Measurements from ENCODE around the gene C2.

The C2 gene

GRCh38 chr6:31927242-31927862 lies at the start of gene C2:
TSS of gene C2 (plus strand) at chr6:31927717. CDS start at chr6:31927753, 36 bp downstream.
- Histone ChIP-seq H3K9ac (ENCODE audit: low read depth, low read length) (no peak within 1 kb of the TSS), H3K27ac (ENCODE audit: low read length) (no peak within 1 kb of the TSS), H3K4me3 (ENCODE audit: low read length) (no peak within 1 kb of the TSS), H3K27me3 (ENCODE audit: insufficient read depth, low read length) (no peaks in the 10 kb centered on the region), H3K9me3 (ENCODE audit: insufficient read depth, low read depth, low read length) (no peaks in the 10 kb centered on the region), H3K36me3 (ENCODE audit: insufficient read depth, low read depth, low read length) (no peaks in the 10 kb centered on the region), H3K4me1 (ENCODE audit: insufficient read depth, low read length) (no peaks in the 10 kb centered on the region)

- H3K27me3 ChIP-seq (ENCODE audit: insufficient read depth, low read length) = no peaks in the 10 kb centered on the region
- H3K4me1 ChIP-seq (ENCODE audit: insufficient read depth, low read length) = no peaks in the 10 kb centered on the region
- peak overlapping the region; percentile 6; the same call in 1 of the 2 replicates for H3K9ac ChIP-seq (ENCODE audit: low read depth, low read length)
- H3K36me3 ChIP-seq (ENCODE audit: insufficient read depth, low read depth, low read length) = peaks cover 36% of the 10 kb centered on the region
- H3K27ac ChIP-seq (ENCODE audit: low read length) = no peak overlapping the region
- no peak overlapping the region; the same call in 1 of the 2 replicates for H3K4me3 ChIP-seq (ENCODE audit: low read length)
- H3K9me3 ChIP-seq (ENCODE audit: insufficient read depth, low read depth, low read length) = no peaks in the 10 kb centered on the region
Measured at GRCh38 chr6:31878222-31878621, 49.3 kb upstream of the C2 start.

GRCh38 chr6:31878726-31879125 lies 48.8 kb upstream of the C2 start, which contains the start of gene SLC44A4:
TSS of gene SLC44A4 (minus strand) at chr6:31878997. CDS start at chr6:31878980, 17 bp downstream.
- Histone ChIP-seq H3K27me3 (ENCODE audit: insufficient read depth, low read length) (no peaks in the 10 kb centered on the region), H3K36me3 (ENCODE audit: insufficient read depth, low read depth, low read length) (peaks cover 41% of the 10 kb centered on the region), H3K9me3 (ENCODE audit: insufficient read depth, low read depth, low read length) (no peaks in the 10 kb centered on the region), H3K4me3 (ENCODE audit: low read length) (peak within 1 kb of the TSS; percentile 49; the same call in 1 of the 2 replicates), H3K27ac (ENCODE audit: low read length) (no peak within 1 kb of the TSS), H3K4me1 (ENCODE audit: insufficient read depth, low read length) (no peaks in the 10 kb centered on the region), H3K9ac (ENCODE audit: low read depth, low read length) (peak within 1 kb of the TSS; percentile 6; the same call in 1 of the 2 replicates)

GRCh38 chr6:31879143-31879542 lies 48.4 kb upstream of the C2 start:
- H3K4me3 ChIP-seq (ENCODE audit: low read length) = no peak overlapping the region
- H3K9ac ChIP-seq (ENCODE audit: low read depth, low read length) = no peak overlapping the region
- no peak overlapping the region for H3K27ac ChIP-seq (ENCODE audit: low read length)
- H3K27me3 ChIP-seq (ENCODE audit: insufficient read depth, low read length) = no peaks in the 10 kb centered on the region
- no peaks in the 10 kb centered on the region for H3K9me3 ChIP-seq (ENCODE audit: insufficient read depth, low read depth, low read length)
- peaks cover 45% of the 10 kb centered on the region for H3K36me3 ChIP-seq (ENCODE audit: insufficient read depth, low read depth, low read length)
- no peaks in the 10 kb centered on the region for H3K4me1 ChIP-seq (ENCODE audit: insufficient read depth, low read length)

GRCh38 chr6:31879901-31880300 lies 47.6 kb upstream of the C2 start:
- Histone ChIP-seq H3K27ac (ENCODE audit: low read length) (no peak overlapping the region), H3K36me3 (ENCODE audit: insufficient read depth, low read depth, low read length) (peaks cover 53% of the 10 kb centered on the region), H3K4me3 (ENCODE audit: low read length) (no peak overlapping the region)

GRCh38 chr6:31880616-31881015 lies 46.9 kb upstream of the C2 start:
- H3K36me3 ChIP-seq (ENCODE audit: insufficient read depth, low read depth, low read length) = peaks cover 59% of the 10 kb centered on the region

More at GRCh38 chr6:31879901-31880300, 47.6 kb upstream of the C2 start:
- Histone ChIP-seq H3K4me1 (ENCODE audit: insufficient read depth, low read length) (no peaks in the 10 kb centered on the region), H3K27me3 (ENCODE audit: insufficient read depth, low read length) (no peaks in the 10 kb centered on the region), H3K9ac (ENCODE audit: low read depth, low read length) (no peak overlapping the region), H3K9me3 (ENCODE audit: insufficient read depth, low read depth, low read length) (no peaks in the 10 kb centered on the region)

GRCh38 chr6:31881136-31881859 lies 46.2 kb upstream of the C2 start:
- Histone ChIP-seq H3K27ac (ENCODE audit: low read length) (no peak overlapping the region), H3K4me1 (ENCODE audit: insufficient read depth, low read length) (no peaks in the 10 kb centered on the region), H3K9ac (ENCODE audit: low read depth, low read length) (no peak overlapping the region), H3K9me3 (ENCODE audit: insufficient read depth, low read depth, low read length) (no peaks in the 10 kb centered on the region), H3K27me3 (ENCODE audit: insufficient read depth, low read length) (no peaks in the 10 kb centered on the region), H3K4me3 (ENCODE audit: low read length) (no peak overlapping the region), H3K36me3 (ENCODE audit: insufficient read depth, low read depth, low read length) (peaks cover 65% of the 10 kb centered on the region)

More at GRCh38 chr6:31880616-31881015, 46.9 kb upstream of the C2 start:
- H3K4me1 ChIP-seq (ENCODE audit: insufficient read depth, low read length) = no peaks in the 10 kb centered on the region
- H3K27me3 ChIP-seq (ENCODE audit: insufficient read depth, low read length) = no peaks in the 10 kb centered on the region
- no peak overlapping the region for H3K4me3 ChIP-seq (ENCODE audit: low read length)
- no peaks in the 10 kb centered on the region for H3K9me3 ChIP-seq (ENCODE audit: insufficient read depth, low read depth, low read length)
- H3K9ac ChIP-seq (ENCODE audit: low read depth, low read length) = no peak overlapping the region
- H3K27ac ChIP-seq (ENCODE audit: low read length) = no peak overlapping the region

GRCh38 chr6:31882344-31882743 lies 45.2 kb upstream of the C2 start:
- Histone ChIP-seq H3K36me3 (ENCODE audit: insufficient read depth, low read depth, low read length) (peaks cover 75% of the 10 kb centered on the region), H3K9ac (ENCODE audit: low read depth, low read length) (no peak overlapping the region), H3K27me3 (ENCODE audit: insufficient read depth, low read length) (no peaks in the 10 kb centered on the region), H3K9me3 (ENCODE audit: insufficient read depth, low read depth, low read length) (no peaks in the 10 kb centered on the region), H3K4me3 (ENCODE audit: low read length) (no peak overlapping the region), H3K27ac (ENCODE audit: low read length) (no peak overlapping the region), H3K4me1 (ENCODE audit: insufficient read depth, low read length) (no peaks in the 10 kb centered on the region)

GRCh38 chr6:31883676-31884075 lies 43.8 kb upstream of the C2 start:
- H3K9ac ChIP-seq (ENCODE audit: low read depth, low read length) = no peak overlapping the region
- no peak overlapping the region for H3K4me3 ChIP-seq (ENCODE audit: low read length)
- no peaks in the 10 kb centered on the region for H3K27me3 ChIP-seq (ENCODE audit: insufficient read depth, low read length)
- H3K4me1 ChIP-seq (ENCODE audit: insufficient read depth, low read length) = no peaks in the 10 kb centered on the region
- H3K36me3 ChIP-seq (ENCODE audit: insufficient read depth, low read depth, low read length) = peaks cover 89% of the 10 kb centered on the region
- no peak overlapping the region for H3K27ac ChIP-seq (ENCODE audit: low read length)
- no peaks in the 10 kb centered on the region for H3K9me3 ChIP-seq (ENCODE audit: insufficient read depth, low read depth, low read length)

- H3K27me3 ChIP-seq (ENCODE audit: insufficient read depth, low read length) = no peaks in the 10 kb centered on the region
- H3K4me1 ChIP-seq (ENCODE audit: insufficient read depth, low read length) = no peaks in the 10 kb centered on the region
- H3K36me3 ChIP-seq (ENCODE audit: insufficient read depth, low read depth, low read length) = peaks cover 96% of the 10 kb centered on the region
- no peaks in the 10 kb centered on the region for H3K9me3 ChIP-seq (ENCODE audit: insufficient read depth, low read depth, low read length)
- no peak overlapping the region for H3K4me3 ChIP-seq (ENCODE audit: low read length)
- no peak overlapping the region for H3K27ac ChIP-seq (ENCODE audit: low read length)
- no peak overlapping the region for H3K9ac ChIP-seq (ENCODE audit: low read depth, low read length)
Measured at GRCh38 chr6:31884528-31885035, 42.9 kb upstream of the C2 start.

- H3K36me3 ChIP-seq (ENCODE audit: insufficient read depth, low read depth, low read length) = peaks cover 91% of the 10 kb centered on the region
- no peaks in the 10 kb centered on the region for H3K9me3 ChIP-seq (ENCODE audit: insufficient read depth, low read depth, low read length)
- no peak overlapping the region for H3K27ac ChIP-seq (ENCODE audit: low read length)
- H3K4me1 ChIP-seq (ENCODE audit: insufficient read depth, low read length) = no peaks in the 10 kb centered on the region
- H3K4me3 ChIP-seq (ENCODE audit: low read length) = no peak overlapping the region
- no peaks in the 10 kb centered on the region for H3K27me3 ChIP-seq (ENCODE audit: insufficient read depth, low read length)
- H3K9ac ChIP-seq (ENCODE audit: low read depth, low read length) = no peak overlapping the region
Measured at GRCh38 chr6:31886541-31886991, 41.0 kb upstream of the C2 start.

Measured in iPS-20b (cell line).